ENCODE data around the gene TARS1. TPM values are rescaled to one million over a fixed set of nuclear protein-coding genes. Genes with fewer than 3 reads are reported as not detected.

TARS1 gene
- total and polyA plus RNA-seq, 2 of the 4 experiments (the other 2 are of a cell fraction), result 90.8 to 175 TPM

- TF ChIP-seq RFX5 (IDR thresholded peaks at IDR 0.05; ENCODE audit: low read depth, low read length) (no peak), USF2 (IDR thresholded peaks at IDR 0.05; ENCODE audit: low read depth, low read length) (no peak), MAZ (IDR thresholded peaks at IDR 0.05; ENCODE audit: borderline replicate concordance, low read depth, low read length) (no peak), MAFK (IDR thresholded peaks at IDR 0.05; ENCODE audit: low read depth, low read length) (no peak), POLR2A (IDR thresholded peaks at IDR 0.05; ENCODE audit: low read depth, low read length) (no peak), RAD21 (IDR thresholded peaks at IDR 0.05; ENCODE audit: low read length) (no peak), RCOR1 (IDR thresholded peaks at IDR 0.05; ENCODE audit: insufficient replicate concordance, low read length) (no peak)
- TF ChIP-seq, protein P1, sequence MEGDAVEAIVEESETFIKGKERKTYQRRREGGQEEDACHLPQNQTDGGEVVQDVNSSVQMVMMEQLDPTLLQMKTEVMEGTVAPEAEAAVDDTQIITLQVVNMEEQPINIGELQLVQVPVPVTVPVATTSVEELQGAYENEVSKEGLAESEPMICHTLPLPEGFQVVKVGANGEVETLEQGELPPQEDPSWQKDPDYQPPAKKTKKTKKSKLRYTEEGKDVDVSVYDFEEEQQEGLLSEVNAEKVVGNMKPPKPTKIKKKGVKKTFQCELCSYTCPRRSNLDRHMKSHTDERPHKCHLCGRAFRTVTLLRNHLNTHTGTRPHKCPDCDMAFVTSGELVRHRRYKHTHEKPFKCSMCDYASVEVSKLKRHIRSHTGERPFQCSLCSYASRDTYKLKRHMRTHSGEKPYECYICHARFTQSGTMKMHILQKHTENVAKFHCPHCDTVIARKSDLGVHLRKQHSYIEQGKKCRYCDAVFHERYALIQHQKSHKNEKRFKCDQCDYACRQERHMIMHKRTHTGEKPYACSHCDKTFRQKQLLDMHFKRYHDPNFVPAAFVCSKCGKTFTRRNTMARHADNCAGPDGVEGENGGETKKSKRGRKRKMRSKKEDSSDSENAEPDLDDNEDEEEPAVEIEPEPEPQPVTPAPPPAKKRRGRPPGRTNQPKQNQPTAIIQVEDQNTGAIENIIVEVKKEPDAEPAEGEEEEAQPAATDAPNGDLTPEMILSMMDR (conservative IDR thresholded peaks at IDR 0.05; ENCODE audit: low read depth, low read length), result no peak
- Histone ChIP-seq H3K4me1 (ENCODE audit: control insufficient read depth, insufficient read depth, low read length) (no peaks in the 10 kb centered on the region), H3K4ac (ENCODE audit: low read depth, low read length) (no peak overlapping the region), H4K5ac (ENCODE audit: low read depth, low read length) (no peak overlapping the region), H3K14ac (replicated peaks; ENCODE audit: low read depth, low read length) (no peak overlapping the region), H3K18ac (ENCODE audit: low read depth, low read length) (no peak overlapping the region), H3K27ac (ENCODE audit: insufficient read depth, low read length) (no peak overlapping the region), H2BK15ac (ENCODE audit: low read depth, low read length) (no peak overlapping the region), H3K27me3 (ENCODE audit: control insufficient read depth, insufficient read depth, low read length) (no peaks in the 10 kb centered on the region), H3K56ac (ENCODE audit: extremely low read depth, insufficient read depth, low read length) (no peak overlapping the region), H2AFZ (replicated peaks; ENCODE audit: low read length, poor library complexity) (no peak overlapping the region), H3K4me2 (ENCODE audit: low read depth, low read length) (no peak overlapping the region), H3K9me1 (ENCODE audit: insufficient read depth, low read length) (no peaks in the 10 kb centered on the region), H2BK5ac (ENCODE audit: low read depth, low read length, poor library complexity, severe bottlenecking) (no peak overlapping the region), H4K8ac (ENCODE audit: low read depth in 2 of 2, low read length in 2 of 2) (no peak overlapping the region), H3K23ac (ENCODE audit: low read depth, low read length) (no peak overlapping the region), H2BK20ac (ENCODE audit: low read depth, low read length) (no peak overlapping the region), H3K79me1 (ENCODE audit: low read depth in 1 of 2, low read length in 2 of 2) (peaks cover 17 to 22% of the 10 kb centered on the region in 2 experiments), H3K36me3 (ENCODE audit: control insufficient read depth, insufficient read depth, low read length) (peaks cover 60% of the 10 kb centered on the region), H4K20me1 (ENCODE audit: insufficient read depth, low read length) (no peaks in the 10 kb centered on the region), H3K9ac (ENCODE audit: low read depth, low read length) (no peak overlapping the region), H2AK5ac (ENCODE audit: low read depth, low read length) (no peak overlapping the region), H2AK9ac (replicated peaks; ENCODE audit: low read depth, low read length, poor library complexity) (no peak overlapping the region), H3K9me3 (ENCODE audit: control insufficient read depth, insufficient read depth, low read length) (no peaks in the 10 kb centered on the region), H3K4me3 (ENCODE audit: insufficient read depth, low read depth, low read length) (no peak overlapping the region), H2BK120ac (ENCODE audit: low read depth, low read length) (no peak overlapping the region), H4K91ac (ENCODE audit: insufficient read depth, low read depth, low read length) (no peak overlapping the region)
- in situ Hi-C loops (cut with MboI; ENCODE audit: low sequenced_read_pairs) (loop anchor here (5.0 kb wide), 1 partner anchor 467 kb away; no protein-coding TSS in a partner anchor), intact Hi-C loops (cut with micrococcal nuclease) (loop anchor here (5.0 kb wide), 1 partner anchor 427 kb away; the partner anchor contains the start of gene ADAMTS12), dilution Hi-C loops (cut with HindIII; ENCODE audit: low sequenced_read_pairs, unreplicated experiment) (no loop called here)
- no CpG with 5 or more reads among the region's 3 CpGs for whole genome bisulfite sequencing, 2 experiments (ENCODE audit: extremely low coverage in 2 of 2, insufficient read length in 1 of 2)
- POLR2A ChIA-PET (ENCODE audit: unreplicated experiment), result no interaction called here
- CTCF ChIA-PET, result no interaction called here
- no TSS peak for BruUV-seq (replicated peaks)
- ATAC-seq (ENCODE audit: low read depth) (no peak), DNase-seq (no peak)
Observed at GRCh38 chr5:33465120-33465519, 24.4 kb downstream of the TARS1 start.

Measured in IMR-90 (cell line).